ENCODE results near the gene ARRDC5. TPM values are rescaled to one million over a fixed set of nuclear protein-coding genes. Genes with fewer than 3 reads are reported as not detected.
"Not testable (repeated sequence)": the region's sequence is repeated elsewhere in the genome, so short reads cannot be mapped to it uniquely, and the experiment has no call there.

The ARRDC5 gene
- not detected for polyA plus RNA-seq (2013, experiment 1 of 4)
- polyA plus RNA-seq (2013, experiment 2 of 4) = not detected
- not detected for polyA plus RNA-seq (2013, experiment 3 of 4)
- not detected for polyA plus RNA-seq (2013, experiment 4 of 4)

- WGBS, 2 experiments = 90 to 91% methylated on average over 7 of the region's 7 CpGs
- no peaks in the 10 kb centered on the region for H3K9me3 ChIP-seq (ENCODE audit: control insufficient read depth, low read length)
- H3K4me3 ChIP-seq (ENCODE audit: insufficient read depth, low read depth, low read length) = no peak within 1 kb of the TSS
- no peaks in the 10 kb centered on the region for H3K27me3 ChIP-seq (ENCODE audit: control insufficient read depth, insufficient read depth, low read length, poor library complexity, severe bottlenecking)
- H3K36me3 ChIP-seq (ENCODE audit: control insufficient read depth, insufficient read depth, low read length) = no peaks in the 10 kb centered on the region
- no peak within 1 kb of the TSS for H3K27ac ChIP-seq (ENCODE audit: insufficient read depth, low read depth, low read length, poor library complexity, severe bottlenecking)
- H3K4me1 ChIP-seq (ENCODE audit: control insufficient read depth, insufficient read depth, low read length) = no peaks in the 10 kb centered on the region
These were observed at the start of gene ARRDC5 for GRCh38 chr19:4902796-4903195. Gene ARRDC5, minus strand, starts transcription at chr19:4902896. Its CDS starts 71 bp downstream, at chr19:4902825.

- Histone ChIP-seq H3K36me3 (ENCODE audit: control insufficient read depth, insufficient read depth, low read length) (peaks cover 57% of the 10 kb centered on the region), H3K9me3 (ENCODE audit: control insufficient read depth, low read length) (no peaks in the 10 kb centered on the region), H3K4me3 (ENCODE audit: insufficient read depth, low read depth, low read length) (no peak overlapping the region), H3K27ac (ENCODE audit: insufficient read depth, low read depth, low read length, poor library complexity, severe bottlenecking) (no peak overlapping the region), H3K27me3 (ENCODE audit: control insufficient read depth, insufficient read depth, low read length, poor library complexity, severe bottlenecking) (no peaks in the 10 kb centered on the region), H3K4me1 (ENCODE audit: control insufficient read depth, insufficient read depth, low read length) (no peaks in the 10 kb centered on the region)
- 96 to 97% methylated on average over 11 of the region's 11 CpGs for WGBS, 2 experiments
These were observed 49.0 kb upstream of the ARRDC5 start for GRCh38 chr19:4951656-4952055.

GRCh38 chr19:4950650-4951049 is 48.0 kb upstream of the ARRDC5 start:
- peaks cover 58% of the 10 kb centered on the region for H3K36me3 ChIP-seq (ENCODE audit: control insufficient read depth, insufficient read depth, low read length)
- WGBS, 2 experiments = 91% methylated on average over 23 of the region's 23 CpGs
- not testable (repeated sequence) for H3K9me3 ChIP-seq (ENCODE audit: control insufficient read depth, low read length); H3K27ac ChIP-seq (ENCODE audit: insufficient read depth, low read depth, low read length, poor library complexity, severe bottlenecking); H3K27me3 ChIP-seq (ENCODE audit: control insufficient read depth, insufficient read depth, low read length, poor library complexity, severe bottlenecking); H3K4me1 ChIP-seq (ENCODE audit: control insufficient read depth, insufficient read depth, low read length); H3K4me3 ChIP-seq (ENCODE audit: insufficient read depth, low read depth, low read length)

- H3K4me1 ChIP-seq (ENCODE audit: control insufficient read depth, insufficient read depth, low read length); H3K9me3 ChIP-seq (ENCODE audit: control insufficient read depth, low read length); H3K27ac ChIP-seq (ENCODE audit: insufficient read depth, low read depth, low read length, poor library complexity, severe bottlenecking); H3K4me3 ChIP-seq (ENCODE audit: insufficient read depth, low read depth, low read length); H3K27me3 ChIP-seq (ENCODE audit: control insufficient read depth, insufficient read depth, low read length, poor library complexity, severe bottlenecking): not testable (repeated sequence)
- WGBS, 2 experiments = 94 to 96% methylated on average over 35 of the region's 35 CpGs
- H3K36me3 ChIP-seq (ENCODE audit: control insufficient read depth, insufficient read depth, low read length) = peaks cover 31% of the 10 kb centered on the region
These were observed 39.0 kb upstream of the ARRDC5 start for GRCh38 chr19:4941638-4942169.

- 92 to 98% methylated on average over 7 of the region's 7 CpGs for WGBS, 2 experiments
- no peaks in the 10 kb centered on the region for H3K27me3 ChIP-seq (ENCODE audit: control insufficient read depth, insufficient read depth, low read length, poor library complexity, severe bottlenecking)
- H3K27ac ChIP-seq (ENCODE audit: insufficient read depth, low read depth, low read length, poor library complexity, severe bottlenecking) = no peak overlapping the region
- H3K36me3 ChIP-seq (ENCODE audit: control insufficient read depth, insufficient read depth, low read length) = peaks cover 28% of the 10 kb centered on the region
- H3K4me1 ChIP-seq (ENCODE audit: control insufficient read depth, insufficient read depth, low read length) = no peaks in the 10 kb centered on the region
- H3K4me3 ChIP-seq (ENCODE audit: insufficient read depth, low read depth, low read length) = no peak overlapping the region
- H3K9me3 ChIP-seq (ENCODE audit: control insufficient read depth, low read length) = no peaks in the 10 kb centered on the region
These were observed 36.8 kb upstream of the ARRDC5 start for GRCh38 chr19:4939466-4939865.

- H3K4me3 ChIP-seq (ENCODE audit: insufficient read depth, low read depth, low read length); H3K4me1 ChIP-seq (ENCODE audit: control insufficient read depth, insufficient read depth, low read length); H3K27ac ChIP-seq (ENCODE audit: insufficient read depth, low read depth, low read length, poor library complexity, severe bottlenecking); H3K27me3 ChIP-seq (ENCODE audit: control insufficient read depth, insufficient read depth, low read length, poor library complexity, severe bottlenecking); H3K9me3 ChIP-seq (ENCODE audit: control insufficient read depth, low read length): not testable (repeated sequence)
- WGBS, 2 experiments = 98% methylated on average over 4 of the region's 4 CpGs
- peaks cover 31% of the 10 kb centered on the region for H3K36me3 ChIP-seq (ENCODE audit: control insufficient read depth, insufficient read depth, low read length)
These were observed 35.8 kb upstream of the ARRDC5 start for GRCh38 chr19:4938461-4938860.

- H3K4me3 ChIP-seq (ENCODE audit: insufficient read depth, low read depth, low read length) = no peak overlapping the region
- 97 to 98% methylated on average over 6 to 7 of the region's 7 CpGs for WGBS, 2 experiments
- no peaks in the 10 kb centered on the region for H3K27me3 ChIP-seq (ENCODE audit: control insufficient read depth, insufficient read depth, low read length, poor library complexity, severe bottlenecking)
- H3K9me3 ChIP-seq (ENCODE audit: control insufficient read depth, low read length) = no peaks in the 10 kb centered on the region
- no peak overlapping the region for H3K27ac ChIP-seq (ENCODE audit: insufficient read depth, low read depth, low read length, poor library complexity, severe bottlenecking)
- H3K36me3 ChIP-seq (ENCODE audit: control insufficient read depth, insufficient read depth, low read length) = peaks cover 37% of the 10 kb centered on the region
- H3K4me1 ChIP-seq (ENCODE audit: control insufficient read depth, insufficient read depth, low read length) = no peaks in the 10 kb centered on the region
These were observed 34.4 kb upstream of the ARRDC5 start for GRCh38 chr19:4937060-4937459.

GRCh38 chr19:4935444-4935843 is 32.7 kb upstream of the ARRDC5 start:
- no peaks in the 10 kb centered on the region for H3K27me3 ChIP-seq (ENCODE audit: control insufficient read depth, insufficient read depth, low read length, poor library complexity, severe bottlenecking)
- no peak overlapping the region for H3K4me3 ChIP-seq (ENCODE audit: insufficient read depth, low read depth, low read length)
- WGBS, 2 experiments = 95 to 96% methylated on average over 8 of the region's 8 CpGs
- no peaks in the 10 kb centered on the region for H3K4me1 ChIP-seq (ENCODE audit: control insufficient read depth, insufficient read depth, low read length)
- no peaks in the 10 kb centered on the region for H3K9me3 ChIP-seq (ENCODE audit: control insufficient read depth, low read length)
- peaks cover 36% of the 10 kb centered on the region for H3K36me3 ChIP-seq (ENCODE audit: control insufficient read depth, insufficient read depth, low read length)
- no peak overlapping the region for H3K27ac ChIP-seq (ENCODE audit: insufficient read depth, low read depth, low read length, poor library complexity, severe bottlenecking)

GRCh38 chr19:4933528-4933927 is 30.8 kb upstream of the ARRDC5 start:
- 80% methylated on average over 6 of the region's 7 CpGs for WGBS, 2 experiments
- H3K9me3 ChIP-seq (ENCODE audit: control insufficient read depth, low read length) = no peaks in the 10 kb centered on the region
- H3K27me3 ChIP-seq (ENCODE audit: control insufficient read depth, insufficient read depth, low read length, poor library complexity, severe bottlenecking) = no peaks in the 10 kb centered on the region
- H3K27ac ChIP-seq (ENCODE audit: insufficient read depth, low read depth, low read length, poor library complexity, severe bottlenecking) = no peak overlapping the region
- H3K4me1 ChIP-seq (ENCODE audit: control insufficient read depth, insufficient read depth, low read length) = no peaks in the 10 kb centered on the region
- peaks cover 42% of the 10 kb centered on the region for H3K36me3 ChIP-seq (ENCODE audit: control insufficient read depth, insufficient read depth, low read length)
- no peak overlapping the region for H3K4me3 ChIP-seq (ENCODE audit: insufficient read depth, low read depth, low read length)

- no peaks in the 10 kb centered on the region for H3K9me3 ChIP-seq (ENCODE audit: control insufficient read depth, low read length)
- no peak overlapping the region for H3K27ac ChIP-seq (ENCODE audit: insufficient read depth, low read depth, low read length, poor library complexity, severe bottlenecking)
- H3K4me1 ChIP-seq (ENCODE audit: control insufficient read depth, insufficient read depth, low read length) = no peaks in the 10 kb centered on the region
- WGBS, 2 experiments = 96% methylated on average over 32 of the region's 32 CpGs
- peaks cover 37% of the 10 kb centered on the region for H3K36me3 ChIP-seq (ENCODE audit: control insufficient read depth, insufficient read depth, low read length)
- no peak overlapping the region for H3K4me3 ChIP-seq (ENCODE audit: insufficient read depth, low read depth, low read length)
- H3K27me3 ChIP-seq (ENCODE audit: control insufficient read depth, insufficient read depth, low read length, poor library complexity, severe bottlenecking) = no peaks in the 10 kb centered on the region
These were observed 30.0 kb upstream of the ARRDC5 start for GRCh38 chr19:4932711-4933110.

GRCh38 chr19:4930664-4931063 is 28.0 kb upstream of the ARRDC5 start:
- Histone ChIP-seq H3K4me1 (ENCODE audit: control insufficient read depth, insufficient read depth, low read length) (no peaks in the 10 kb centered on the region), H3K9me3 (ENCODE audit: control insufficient read depth, low read length) (no peaks in the 10 kb centered on the region), H3K27me3 (ENCODE audit: control insufficient read depth, insufficient read depth, low read length, poor library complexity, severe bottlenecking) (no peaks in the 10 kb centered on the region), H3K36me3 (ENCODE audit: control insufficient read depth, insufficient read depth, low read length) (peaks cover 33% of the 10 kb centered on the region), H3K4me3 (ENCODE audit: insufficient read depth, low read depth, low read length) (no peak overlapping the region), H3K27ac (ENCODE audit: insufficient read depth, low read depth, low read length, poor library complexity, severe bottlenecking) (no peak overlapping the region)
- WGBS, 2 experiments = 95% methylated on average over 28 of the region's 28 CpGs
